Upper lobe of left lung (tissue), 4 donors: Measurements from ENCODE around the gene DUSP8.

ENCODE experiments used
- CTCF ChIP-seq, 6 experiments: fragments of 450-650 bp in 4 of 6; fragments of 200-600 bp in 2 of 6; sonication (generic) in 2 of 6; IDR thresholded peaks; one replicate each; pipeline ENCODE4 v1.5.1; 2016 to 2019; ENCODE audit warnings: antibody characterized with exemption in 6 of 6
- EP300 ChIP-seq, 4 donors: sonication (generic); formaldehyde crosslinking; IDR thresholded peaks; one replicate each; pipeline ENCODE4 v1.5.1; 2017; ENCODE audit warnings: antibody characterized with exemption in 4 of 4, control low read depth in 2 of 4

DNA sequence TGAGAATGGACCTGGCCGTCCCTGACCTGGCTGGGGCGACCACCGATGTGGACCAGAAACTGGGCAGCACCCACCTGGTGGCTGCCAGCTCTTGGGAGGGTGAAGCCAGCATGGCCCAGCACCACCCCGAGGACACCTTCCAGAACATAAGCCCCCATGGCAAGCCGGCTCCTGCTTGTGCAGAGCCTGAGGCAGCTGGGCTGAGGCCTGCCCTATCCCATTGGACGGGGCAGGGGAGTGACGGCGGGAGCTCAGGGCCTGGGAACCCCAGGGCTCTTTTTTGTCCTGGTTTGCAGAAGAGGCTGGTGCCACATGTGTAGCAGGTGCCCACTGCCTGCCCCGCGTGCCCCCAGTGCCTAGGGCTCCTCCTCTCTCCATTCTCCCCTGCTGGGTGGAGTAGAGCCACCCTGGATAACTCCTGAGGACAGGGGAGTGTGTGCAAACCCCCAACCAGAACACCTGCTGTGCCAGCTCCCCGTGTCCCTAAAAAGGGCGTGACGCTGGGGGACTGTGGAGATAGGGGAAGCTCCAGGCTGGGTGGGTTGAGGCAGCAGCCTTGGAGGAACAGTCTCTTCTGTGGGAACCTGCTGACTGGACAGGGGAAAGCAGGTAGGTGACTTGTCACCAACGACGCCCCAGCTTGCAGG lies 11.9 kb downstream of the DUSP8 start:
- TF ChIP-seq CTCF (IDR thresholded peaks at IDR 0.05) (no peak), EP300 (IDR thresholded peaks at IDR 0.05) (no peak)
